Hepatocyte (in vitro differentiated cells): ENCODE results near the gene EPHB1. TPM values are rescaled to one million over a fixed set of nuclear protein-coding genes. Genes with fewer than 3 reads are reported as not detected.

ENCODE experiments used
- DNase-seq: peaks from one replicate; pipeline ENCODE4 v3.0.0-alpha.2; 2016; ENCODE audit warnings: low spot score
- H2AFZ ChIP-seq: fragments of 200-600 bp; sonication (generic); 2 replicates; pipeline ENCODE4 v1.6.0; 2016; ENCODE audit warnings: antibody characterized with exemption, mild to moderate bottlenecking
- H3K27ac ChIP-seq: fragments of 200-600 bp; sonication (generic); 2 replicates; pipeline ENCODE4 v1.5.1; 2016; ENCODE audit warnings: mild to moderate bottlenecking
- H3K27me3 ChIP-seq: fragments of 200-600 bp; sonication (generic); 2 replicates; pipeline ENCODE4 v1.6.1; 2016
- H3K36me3 ChIP-seq: fragments of 200-600 bp; sonication (generic); replicated peaks from 2 replicates; pipeline ENCODE4 v1.5.1; 2016; ENCODE audit warnings: low read depth; ENCODE audit not compliant: insufficient read depth
- H3K4me1 ChIP-seq: fragments of 200-600 bp; sonication (generic); 2 replicates; pipeline ENCODE4 v1.5.1; 2016; ENCODE audit warnings: mild to moderate bottlenecking, moderate library complexity; ENCODE audit not compliant: insufficient read depth
- H3K4me2 ChIP-seq: fragments of 200-600 bp; sonication (generic); 2 replicates; pipeline ENCODE4 v1.6.0; 2016
- H3K4me3 ChIP-seq: fragments of 200-600 bp; sonication (generic); 2 replicates; pipeline ENCODE4 v1.5.1; 2016; ENCODE audit warnings: mild to moderate bottlenecking
- H3K79me2 ChIP-seq: fragments of 200-600 bp; sonication (generic); 2 replicates; pipeline ENCODE4 v1.6.0; 2017; ENCODE audit warnings: mild to moderate bottlenecking
- H3K9me2 ChIP-seq: fragments of 200-600 bp; sonication (generic); replicated peaks from 2 replicates; pipeline ENCODE4 v1.6.0; 2017; ENCODE audit warnings: mild to moderate bottlenecking; ENCODE audit not compliant: insufficient read depth
- H3K9me3 ChIP-seq: fragments of 200-600 bp; sonication (generic); 2 replicates; pipeline ENCODE4 v1.5.1; 2016; ENCODE audit warnings: low read depth, mild to moderate bottlenecking
- H4K20me1 ChIP-seq: fragments of 200-600 bp; sonication (generic); 2 replicates; pipeline ENCODE4 v1.6.0; 2016; ENCODE audit warnings: mild to moderate bottlenecking; ENCODE audit not compliant: insufficient read depth, poor library complexity, severe bottlenecking
- EZH2 ChIP-seq: fragments of 200-600 bp; sonication (generic); IDR thresholded peaks from 2 replicates; pipeline ENCODE4 v1.6.1; 2016; ENCODE audit warnings: antibody characterized with exemption, mild to moderate bottlenecking, borderline replicate concordance
- EZH2phosphoT487 ChIP-seq: fragments of 200-600 bp; sonication (generic); IDR thresholded peaks from one replicate; pipeline ENCODE4 v1.6.1; 2018; ENCODE audit warnings: antibody characterized with exemption, mild to moderate bottlenecking, low read depth, moderate library complexity; ENCODE audit not compliant: unreplicated experiment, severe bottlenecking
- WGBS: methylation state at CpG from one replicate; pipeline ENCODE4 v1.1.6; 2016; ENCODE audit warnings: low lambda C conversion rate; ENCODE audit errors: missing lambda C conversion rate; 5-methylcytosine and 5-hydroxymethylcytosine counted together
- polyA plus RNA-seq: library from polyadenylated mRNA; unstranded; fragments of >200 nt; fragmentation: Nextera tagmentation; extraction: Ambion mirVana; gene quantifications from 2 replicates; pipeline ENCODE4 v1.2.1, GENCODE V29; 2016
- total RNA-seq: library from RNA; depleted of rRNA; stranded (reverse); fragments of >200 nt; gene quantifications from 2 replicates; pipeline ENCODE4 v1.2.3, GENCODE V29; 2014
- TF ChIP-seq, protein P1 (sequence below): fragments of 200-600 bp; sonication (generic); IDR thresholded peaks from 2 replicates; pipeline ENCODE4 v1.5.1; 2016; ENCODE audit warnings: antibody characterized with exemption, mild to moderate bottlenecking; ENCODE audit not compliant: poor library complexity

Gene EPHB1
- total and polyA plus RNA-seq, 2 experiments from 2014 or later, result 3.3 to 5.6 TPM

DNA sequence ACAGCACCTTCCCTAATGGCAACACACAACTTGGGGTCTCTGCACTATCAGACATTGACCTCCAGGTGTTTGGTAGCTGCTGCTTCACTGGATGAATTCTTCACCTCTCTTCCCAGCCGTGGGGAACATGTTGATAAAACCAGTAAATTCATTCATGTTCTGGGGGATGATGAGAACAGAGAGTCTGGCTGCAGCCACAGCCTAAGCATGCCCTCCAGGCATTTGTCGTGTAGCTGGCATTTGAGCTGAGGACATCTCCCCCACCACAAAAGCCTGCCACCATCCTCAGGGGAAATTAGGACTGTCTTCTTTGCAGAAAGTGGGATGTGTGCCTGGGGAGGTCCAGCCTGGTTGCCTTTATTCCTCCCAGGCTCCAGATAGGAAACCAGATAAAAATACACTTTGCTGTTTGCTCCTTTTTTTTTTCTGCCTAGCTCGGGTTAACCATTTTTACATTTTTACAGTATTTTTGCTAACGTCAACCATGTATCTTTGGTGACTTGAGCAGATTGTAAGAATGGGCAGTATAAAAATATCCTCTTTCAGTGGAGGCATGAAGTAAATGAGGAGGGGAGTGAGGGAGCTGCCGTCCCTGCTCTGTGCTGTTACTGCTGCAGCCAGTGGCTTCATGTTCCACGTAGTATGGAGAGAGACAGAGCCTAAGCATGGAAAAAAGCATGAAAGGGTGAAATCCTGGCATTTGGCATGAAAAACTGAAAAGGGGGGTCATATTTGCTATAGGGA lies 444.0 kb downstream of the EPHB1 start:
- TF ChIP-seq EZH2 (no peak), EZH2phosphoT487 (no peak)
- TF ChIP-seq, protein P1, sequence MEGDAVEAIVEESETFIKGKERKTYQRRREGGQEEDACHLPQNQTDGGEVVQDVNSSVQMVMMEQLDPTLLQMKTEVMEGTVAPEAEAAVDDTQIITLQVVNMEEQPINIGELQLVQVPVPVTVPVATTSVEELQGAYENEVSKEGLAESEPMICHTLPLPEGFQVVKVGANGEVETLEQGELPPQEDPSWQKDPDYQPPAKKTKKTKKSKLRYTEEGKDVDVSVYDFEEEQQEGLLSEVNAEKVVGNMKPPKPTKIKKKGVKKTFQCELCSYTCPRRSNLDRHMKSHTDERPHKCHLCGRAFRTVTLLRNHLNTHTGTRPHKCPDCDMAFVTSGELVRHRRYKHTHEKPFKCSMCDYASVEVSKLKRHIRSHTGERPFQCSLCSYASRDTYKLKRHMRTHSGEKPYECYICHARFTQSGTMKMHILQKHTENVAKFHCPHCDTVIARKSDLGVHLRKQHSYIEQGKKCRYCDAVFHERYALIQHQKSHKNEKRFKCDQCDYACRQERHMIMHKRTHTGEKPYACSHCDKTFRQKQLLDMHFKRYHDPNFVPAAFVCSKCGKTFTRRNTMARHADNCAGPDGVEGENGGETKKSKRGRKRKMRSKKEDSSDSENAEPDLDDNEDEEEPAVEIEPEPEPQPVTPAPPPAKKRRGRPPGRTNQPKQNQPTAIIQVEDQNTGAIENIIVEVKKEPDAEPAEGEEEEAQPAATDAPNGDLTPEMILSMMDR, result no peak
- H3K27me3 ChIP-seq, result peaks cover 4% of the 10 kb centered on the region
- no peak for DNase-seq

GRCh38 chr3:135239615-135239884 lies 444.5 kb downstream of the EPHB1 start:
- H3K36me3 ChIP-seq, result no peaks in the 10 kb centered on the region
- no peak overlapping the region for H3K4me2 ChIP-seq
- H3K79me2 ChIP-seq, result no peaks in the 10 kb centered on the region
- TF ChIP-seq, protein P1, result no peak
- TF ChIP-seq EZH2phosphoT487 (no peak), EZH2 (no peak)
- H3K4me1 ChIP-seq, result no peaks in the 10 kb centered on the region
- no peak for DNase-seq
- no peak overlapping the region for H2AFZ ChIP-seq
- H3K9me2 ChIP-seq, result no peaks in the 10 kb centered on the region
- H4K20me1 ChIP-seq, result no peaks in the 10 kb centered on the region
- WGBS, result 58% methylated on average over 1 of the region's 1 CpG
- peaks cover 4% of the 10 kb centered on the region for H3K27me3 ChIP-seq
- H3K9me3 ChIP-seq, result no peaks in the 10 kb centered on the region
- H3K27ac ChIP-seq, result no peak overlapping the region
- no peak overlapping the region for H3K4me3 ChIP-seq

More for the DNA sequence above, 444.0 kb downstream of the EPHB1 start:
- no peaks in the 10 kb centered on the region for H3K4me1 ChIP-seq
- no peak overlapping the region for H3K27ac ChIP-seq
- H4K20me1 ChIP-seq, result no peaks in the 10 kb centered on the region
- no peaks in the 10 kb centered on the region for H3K36me3 ChIP-seq
- no peaks in the 10 kb centered on the region for H3K9me3 ChIP-seq
- no peak overlapping the region for H3K4me2 ChIP-seq
- no peak overlapping the region for H3K4me3 ChIP-seq
- H3K9me2 ChIP-seq, result no peaks in the 10 kb centered on the region
- H2AFZ ChIP-seq, result no peak overlapping the region
- H3K79me2 ChIP-seq, result no peaks in the 10 kb centered on the region
- WGBS, result 48% methylated on average over 6 of the region's 6 CpGs

- H3K9me3 ChIP-seq, result no peaks in the 10 kb centered on the region
- H3K36me3 ChIP-seq, result no peaks in the 10 kb centered on the region
- no peak for DNase-seq
- no peak for TF ChIP-seq EZH2
- no peak for TF ChIP-seq EZH2phosphoT487
- no peak overlapping the region for H3K27ac ChIP-seq
- H2AFZ ChIP-seq, result no peak overlapping the region
- H3K27me3 ChIP-seq, result peaks cover 4% of the 10 kb centered on the region
- H3K4me3 ChIP-seq, result no peak overlapping the region
- H3K9me2 ChIP-seq, result no peaks in the 10 kb centered on the region
- no peak overlapping the region for H3K4me2 ChIP-seq
- H3K79me2 ChIP-seq, result no peaks in the 10 kb centered on the region
- no peaks in the 10 kb centered on the region for H4K20me1 ChIP-seq
- H3K4me1 ChIP-seq, result no peaks in the 10 kb centered on the region
These were observed 445.4 kb downstream of the EPHB1 start for GRCh38 chr3:135240426-135240825.

DNA sequence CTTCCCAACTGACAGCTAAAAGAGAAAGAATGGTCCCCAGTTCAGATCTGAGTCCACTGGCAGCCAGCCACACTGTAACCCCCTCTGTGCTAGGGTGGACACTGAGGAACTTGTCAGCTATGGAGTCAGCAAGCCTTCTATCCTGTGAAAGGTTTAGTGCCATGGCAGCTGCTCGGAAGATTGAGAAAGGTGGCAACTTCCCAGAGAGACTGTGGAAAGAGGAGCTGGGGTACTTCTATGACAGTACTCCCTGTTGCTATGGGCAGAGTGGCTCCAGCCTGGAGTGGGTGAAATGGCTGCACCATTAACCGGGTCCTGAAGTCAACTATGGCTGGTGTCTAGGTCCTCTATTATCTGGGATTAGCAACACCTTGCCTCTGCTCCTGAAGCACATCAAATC lies 447.2 kb downstream of the EPHB1 start:
- no peaks in the 10 kb centered on the region for H3K9me2 ChIP-seq
- no peaks in the 10 kb centered on the region for H4K20me1 ChIP-seq
- no peaks in the 10 kb centered on the region for H3K36me3 ChIP-seq
- H3K9me3 ChIP-seq, result no peaks in the 10 kb centered on the region
- peaks cover 4% of the 10 kb centered on the region for H3K27me3 ChIP-seq
- H3K4me2 ChIP-seq, result no peak overlapping the region
- no peak overlapping the region for H3K4me3 ChIP-seq
- H3K79me2 ChIP-seq, result no peaks in the 10 kb centered on the region
- H3K27ac ChIP-seq, result no peak overlapping the region
- TF ChIP-seq EZH2, result no peak
- no peak for TF ChIP-seq EZH2phosphoT487
- TF ChIP-seq, protein P1, result no peak
- WGBS, result 98% methylated on average over 2 of the region's 2 CpGs
- DNase-seq, result no peak
- no peaks in the 10 kb centered on the region for H3K4me1 ChIP-seq
- H2AFZ ChIP-seq, result no peak overlapping the region
